ENCODE data around the gene ZFP36L2. TPM values are rescaled to one million over a fixed set of nuclear protein-coding genes. Genes with fewer than 3 reads are reported as not detected.

ZFP36L2 gene, protein sequence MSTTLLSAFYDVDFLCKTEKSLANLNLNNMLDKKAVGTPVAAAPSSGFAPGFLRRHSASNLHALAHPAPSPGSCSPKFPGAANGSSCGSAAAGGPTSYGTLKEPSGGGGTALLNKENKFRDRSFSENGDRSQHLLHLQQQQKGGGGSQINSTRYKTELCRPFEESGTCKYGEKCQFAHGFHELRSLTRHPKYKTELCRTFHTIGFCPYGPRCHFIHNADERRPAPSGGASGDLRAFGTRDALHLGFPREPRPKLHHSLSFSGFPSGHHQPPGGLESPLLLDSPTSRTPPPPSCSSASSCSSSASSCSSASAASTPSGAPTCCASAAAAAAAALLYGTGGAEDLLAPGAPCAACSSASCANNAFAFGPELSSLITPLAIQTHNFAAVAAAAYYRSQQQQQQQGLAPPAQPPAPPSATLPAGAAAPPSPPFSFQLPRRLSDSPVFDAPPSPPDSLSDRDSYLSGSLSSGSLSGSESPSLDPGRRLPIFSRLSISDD
- polyA plus RNA-seq (2011; rRNA removed): 10.5 and 14.9 TPM in 2 replicates
- polyA plus RNA-seq (2012; cell fraction: cytosol; rRNA removed): 8.8 and 14.8 TPM in 2 replicates
- 9.8 and 17.6 TPM in 2 replicates for polyA plus RNA-seq (2012; cell fraction: nucleus; rRNA removed)
- 14.5 to 18.2 TPM (median 17.3 TPM) in 3 replicates for polyA plus RNA-seq (2017; fragmentation: RNase III; extraction: RNeasy Plus Mini Kit Qiagen cat#74134 plus additional on column Dnase treatment)
- 3.3 and 4.0 TPM in 2 replicates for polyA minus RNA-seq (2011; rRNA and poly(A)+ RNA removed)

GRCh38 chr2:43226558-43226954 is at the start of gene ZFP36L2:
Gene ZFP36L2, minus strand, starts transcription at chr2:43226606. Its CDS starts 291 bp downstream, at chr2:43226315.
- Histone ChIP-seq H3K27ac (peak within 1 kb of the TSS; percentile 89 to 98), H3K4me3 (peak within 1 kb of the TSS; percentile 86), H3K9me3 (no peaks in the 10 kb centered on the region), H3K4me1 (peaks cover 40% of the 10 kb centered on the region), H3K4me2 (peak within 1 kb of the TSS; percentile 96)
- ATAC-seq (peak; percentile 58 to 78), DNase-seq (ENCODE audit: low read depth in 1 of 2, low spot score in 1 of 2) (peak; percentile 96 to 97), FAIRE-seq (no peak)
- WGBS (ENCODE audit: missing lambda C conversion rate): no CpG with 5 or more reads among the region's 58 CpGs
- ChIA-PET CTCF (interaction anchor here (0.8 to 7.7 kb wide), 35 partner anchors 11 to 417 kb away, joined by 3 to 253 read pairs (median 4); no protein-coding TSS in a partner anchor), POLR2A (interaction anchor here (0.5 to 2.3 kb wide), 45 partner anchors 8 to 749 kb away, joined by 3 to 24 read pairs (median 5); partner anchors contain the start of gene THADA)
- peak; percentile 68 for TF ChIP-seq RFX5 (IDR thresholded peaks at IDR 0.05)
- TF ChIP-seq PBX3 (IDR thresholded peaks at IDR 0.05): 0 out of 2 replicates have a peak, but pooled peaks have one; percentile 24
- TF ChIP-seq, protein P1, sequence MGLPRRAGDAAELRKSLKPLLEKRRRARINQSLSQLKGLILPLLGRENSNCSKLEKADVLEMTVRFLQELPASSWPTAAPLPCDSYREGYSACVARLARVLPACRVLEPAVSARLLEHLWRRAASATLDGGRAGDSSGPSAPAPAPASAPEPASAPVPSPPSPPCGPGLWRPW (IDR thresholded peaks at IDR 0.05): no peak
- TF ChIP-seq MAZ (IDR thresholded peaks at IDR 0.05; ENCODE audit: borderline replicate concordance, low read depth, low read length): peak; percentile 14; the same call in 1 of the 2 replicates
- TF ChIP-seq HOXB13 (CRISPR knock-in tag; IDR thresholded peaks at IDR 0.05; ENCODE audit: low read depth): no peak
- TF ChIP-seq CHD2 (IDR thresholded peaks at IDR 0.05; ENCODE audit: low read length, partially characterized antibody): peak; percentile 16
- peak; percentile 84 for TF ChIP-seq POLR2A (IDR thresholded peaks at IDR 0.05; ENCODE audit: low read length)
- peak; percentile 95 for TF ChIP-seq BCL3 (IDR thresholded peaks at IDR 0.05)
- peak; percentile 81 to 96 for TF ChIP-seq JUN (IDR thresholded peaks at IDR 0.05)
- TF ChIP-seq, protein P2, sequence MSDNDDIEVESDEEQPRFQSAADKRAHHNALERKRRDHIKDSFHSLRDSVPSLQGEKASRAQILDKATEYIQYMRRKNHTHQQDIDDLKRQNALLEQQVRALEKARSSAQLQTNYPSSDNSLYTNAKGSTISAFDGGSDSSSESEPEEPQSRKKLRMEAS (IDR thresholded peaks at IDR 0.05): no peak

- FAIRE-seq (no peak), DNase-seq (ENCODE audit: low read depth in 1 of 2, low spot score in 1 of 2) (no peak), ATAC-seq (no peak)
- POLR2A ChIA-PET: no interaction called here
- Histone ChIP-seq H3K4me3 (no peak overlapping the region), H3K4me1 (peaks cover 20% of the 10 kb centered on the region), H3K27ac (no peak overlapping the region), H3K9me3 (no peaks in the 10 kb centered on the region), H3K4me2 (no peak overlapping the region)
- 94% methylated on average over 4 of the region's 4 CpGs for WGBS (ENCODE audit: missing lambda C conversion rate)
- TF ChIP-seq NFE2L2 (conservative IDR thresholded peaks at IDR 0.05; ENCODE audit: low read length) (no peak), HOXA7 (CRISPR knock-in tag; IDR thresholded peaks at IDR 0.05) (no peak), HEYL (CRISPR knock-in tag; IDR thresholded peaks at IDR 0.05) (no peak), POLR2AphosphoS2 (conservative IDR thresholded peaks at IDR 0.05; ENCODE audit: low read length) (no peak), ZC3H11A (IDR thresholded peaks at IDR 0.05) (no peak), ZFP36 (IDR thresholded peaks at IDR 0.05; ENCODE audit: borderline replicate concordance, partially characterized antibody) (no peak), JUN (IDR thresholded peaks at IDR 0.05) (no peak), EHF (CRISPR knock-in tag; IDR thresholded peaks at IDR 0.05) (no peak), PHF8 (IDR thresholded peaks at IDR 0.05; ENCODE audit: borderline replicate concordance, low read depth) (no peak), NR3C1 (IDR thresholded peaks at IDR 0.05) (no peak), RCOR1 (IDR thresholded peaks at IDR 0.05; ENCODE audit: low read depth, low read length) (no peak), SMC3 (IDR thresholded peaks at IDR 0.05) (no peak), RNF2 (IDR thresholded peaks at IDR 0.05; ENCODE audit: borderline replicate concordance, low read depth) (no peak), CBX2 (IDR thresholded peaks at IDR 0.05; ENCODE audit: borderline replicate concordance, low read depth) (no peak), ZSCAN20 (CRISPR knock-in tag; IDR thresholded peaks at IDR 0.05) (no peak), NPAS2 (CRISPR knock-in tag; IDR thresholded peaks at IDR 0.05; ENCODE audit: borderline replicate concordance) (no peak), USF2 (IDR thresholded peaks at IDR 0.05) (no peak), MYC (IDR thresholded peaks at IDR 0.05; ENCODE audit: borderline replicate concordance, low read length) (no peak), BCL3 (IDR thresholded peaks at IDR 0.05) (no peak)
- TF ChIP-seq, protein P3, sequence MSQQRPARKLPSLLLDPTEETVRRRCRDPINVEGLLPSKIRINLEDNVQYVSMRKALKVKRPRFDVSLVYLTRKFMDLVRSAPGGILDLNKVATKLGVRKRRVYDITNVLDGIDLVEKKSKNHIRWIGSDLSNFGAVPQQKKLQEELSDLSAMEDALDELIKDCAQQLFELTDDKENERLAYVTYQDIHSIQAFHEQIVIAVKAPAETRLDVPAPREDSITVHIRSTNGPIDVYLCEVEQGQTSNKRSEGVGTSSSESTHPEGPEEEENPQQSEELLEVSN (IDR thresholded peaks at IDR 0.05; ENCODE audit: borderline replicate concordance, low read depth): no peak
- CTCF ChIA-PET: no interaction called here
These were observed 48.3 kb upstream of the ZFP36L2 start for GRCh38 chr2:43274721-43275120.

All from A549 (cell line).